GM12891 (cell line): ENCODE measurements around the gene EIF1.
A peak's percentile ranks its signal among the peaks of the same experiment; 100 is the strongest.

Experiments used
- DNase-seq: peaks from one replicate; pipeline ENCODE4 v3.0.0; 2011; ENCODE audit warnings: low spot score; ENCODE audit not compliant: insufficient read length
- FAIRE-seq: peaks from 2 replicates; lab custom pipeline; 2011; peaks lifted over from hg19 to GRCh38; lab: Jason Lieb, UNC
- PAX5 ChIP-seq: IDR thresholded peaks from 2 replicates; pipeline ENCODE4 v1.6.1; 2011; ENCODE audit warnings: low read length, moderate library complexity, mild to moderate bottlenecking; ENCODE audit not compliant: insufficient read depth, severe bottlenecking
- POLR2A ChIP-seq: IDR thresholded peaks from 2 replicates; pipeline ENCODE4 v1.6.1; 2011; ENCODE audit warnings: low read depth, low read length, control low read depth
- POLR2AphosphoS5 ChIP-seq: IDR thresholded peaks from 2 replicates; pipeline ENCODE4 v1.6.1; 2011; ENCODE audit warnings: low read depth, low read length, control low read depth
- POU2F2 ChIP-seq: IDR thresholded peaks from 2 replicates; pipeline ENCODE4 v1.6.1; 2011; ENCODE audit warnings: low read depth, mild to moderate bottlenecking, control low read depth, low read length, moderate library complexity
- SPI1 ChIP-seq: IDR thresholded peaks from 2 replicates; pipeline ENCODE4 v1.6.1; 2011; ENCODE audit warnings: low read depth, low read length, control low read depth
- TAF1 ChIP-seq: IDR thresholded peaks from 2 replicates; pipeline ENCODE4 v1.6.1; 2011; ENCODE audit warnings: low read depth, low read length, control low read depth

The EIF1 gene

DNA sequence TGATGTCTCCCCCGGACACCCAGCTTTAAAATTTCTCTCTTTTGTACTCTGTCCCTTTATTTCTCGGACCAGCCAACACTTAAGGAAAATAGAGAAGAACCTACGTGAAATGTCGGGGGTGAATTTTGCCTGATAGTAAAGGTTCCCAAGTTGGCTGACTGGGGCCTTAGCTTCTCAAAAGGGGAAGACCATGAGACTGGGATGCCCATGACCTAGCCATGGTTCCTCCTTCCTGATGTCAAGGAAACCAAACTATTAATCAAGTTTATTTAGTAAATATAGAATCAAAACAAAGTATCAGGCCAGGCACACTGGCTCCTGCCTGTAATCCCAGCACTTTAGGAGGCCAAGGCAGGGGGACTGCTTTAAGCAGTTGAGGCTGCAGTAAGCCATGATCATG is 2.4 kb upstream of the EIF1 start:
- FAIRE-seq: no peak
- no peak for DNase-seq
- TF ChIP-seq POLR2A (no peak), PAX5 (no peak), TAF1 (no peak), POU2F2 (no peak), POLR2AphosphoS5 (no peak), SPI1 (no peak)

DNA sequence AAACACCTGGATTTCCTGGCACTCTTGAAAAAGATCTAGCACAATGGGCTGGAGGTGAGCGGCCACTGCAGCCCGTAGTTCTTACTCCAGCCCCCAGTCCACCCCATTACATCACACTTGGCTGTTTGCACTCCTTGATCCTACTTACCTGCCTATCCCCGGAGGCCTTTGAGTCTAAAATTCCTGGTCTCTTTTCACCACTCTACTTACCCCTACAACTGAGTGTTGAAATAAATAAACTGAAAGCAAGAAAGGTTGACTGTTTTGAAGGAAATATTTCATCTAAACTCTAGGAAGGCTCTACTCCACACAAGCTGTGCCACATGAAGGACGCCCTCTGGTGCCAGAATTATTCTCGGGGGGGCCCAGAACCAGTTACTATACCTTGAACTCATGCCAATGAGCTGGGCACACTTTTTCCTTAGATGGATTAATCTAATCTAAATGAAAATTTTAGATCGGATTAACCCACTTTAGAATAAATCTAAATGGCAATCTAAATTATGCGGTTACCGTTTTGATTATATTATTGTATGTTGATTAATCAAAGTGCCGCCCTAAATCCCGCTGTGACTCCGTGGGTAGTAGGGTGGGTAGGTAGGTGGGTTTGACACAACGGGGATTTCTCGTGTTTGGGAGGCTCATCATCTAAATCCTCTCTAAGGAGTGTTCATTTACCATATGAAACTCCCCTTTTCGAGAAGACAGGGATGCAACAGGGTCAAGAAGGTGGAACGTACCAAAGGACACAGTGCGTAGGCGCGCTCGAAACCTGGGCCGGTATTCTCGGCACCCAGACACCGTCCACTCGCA is 651 bp upstream of the EIF1 start:
- FAIRE-seq: no peak
- no peak for DNase-seq
- TF ChIP-seq POU2F2 (no peak), TAF1 (0 out of 2 replicates have a peak, but pooled peaks have one; percentile 1)

DNA sequence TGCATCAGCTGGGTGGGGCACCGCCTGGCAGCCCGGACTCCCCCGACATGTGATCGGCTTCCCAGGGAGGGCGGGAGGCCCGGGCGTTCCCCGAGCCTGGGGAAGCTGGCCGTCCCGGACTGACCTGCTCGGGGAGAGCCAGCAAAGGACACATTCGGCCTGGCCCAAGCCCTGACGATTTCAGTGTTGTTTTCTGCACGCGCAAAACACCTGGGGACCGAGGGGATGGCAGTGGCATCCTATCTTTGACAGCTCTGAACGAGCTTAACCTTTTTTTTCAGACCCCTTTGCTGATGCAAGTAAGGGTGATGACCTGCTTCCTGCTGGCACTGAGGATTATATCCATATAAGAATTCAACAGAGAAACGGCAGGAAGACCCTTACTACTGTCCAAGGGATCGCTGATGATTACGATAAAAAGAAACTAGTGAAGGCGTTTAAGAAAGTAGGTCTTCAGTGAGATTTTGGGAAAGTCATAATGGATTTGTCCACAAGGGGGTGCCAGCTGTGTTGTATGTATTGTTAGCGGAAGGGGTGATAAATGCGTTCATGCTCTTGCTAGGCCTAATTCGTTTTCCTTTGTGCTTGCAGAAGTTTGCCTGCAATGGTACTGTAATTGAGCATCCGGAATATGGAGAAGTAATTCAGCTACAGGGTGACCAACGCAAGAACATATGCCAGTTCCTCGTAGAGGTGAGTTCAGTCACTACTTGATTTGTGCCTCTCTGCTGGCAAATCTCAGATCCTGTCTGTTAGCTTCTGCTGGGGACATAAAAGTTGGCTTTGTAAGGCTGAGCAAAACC is 1.0 kb downstream of the EIF1 start:
- DNase-seq (no peak), FAIRE-seq (peak; percentile 13)
- TF ChIP-seq SPI1 (no peak), POU2F2 (no peak), PAX5 (no peak), POLR2A (peak; percentile 79), TAF1 (no peak), POLR2AphosphoS5 (peak; percentile 18)

DNA sequence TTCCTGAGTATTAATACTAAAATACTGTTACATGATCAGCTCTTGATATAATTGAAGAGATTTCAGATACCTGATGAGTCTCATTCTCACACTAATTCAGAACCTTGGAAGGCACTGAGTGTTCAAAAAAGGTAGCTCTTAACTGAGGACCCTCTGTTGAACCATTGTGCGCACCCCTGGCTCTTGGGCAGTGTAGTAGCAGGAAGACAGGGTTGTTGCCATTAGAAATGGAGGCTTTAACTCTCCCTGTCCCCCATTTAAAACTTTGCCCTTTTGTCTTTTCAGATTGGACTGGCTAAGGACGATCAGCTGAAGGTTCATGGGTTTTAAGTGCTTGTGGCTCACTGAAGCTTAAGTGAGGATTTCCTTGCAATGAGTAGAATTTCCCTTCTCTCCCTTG is 1.8 kb downstream of the EIF1 start:
- DNase-seq (no peak), FAIRE-seq (no peak)
- TF ChIP-seq POU2F2: no peak
- TF ChIP-seq TAF1: no peak
- TF ChIP-seq SPI1: no peak
- TF ChIP-seq PAX5: no peak
- TF ChIP-seq POLR2A: no peak
- no peak for TF ChIP-seq POLR2AphosphoS5

DNA sequence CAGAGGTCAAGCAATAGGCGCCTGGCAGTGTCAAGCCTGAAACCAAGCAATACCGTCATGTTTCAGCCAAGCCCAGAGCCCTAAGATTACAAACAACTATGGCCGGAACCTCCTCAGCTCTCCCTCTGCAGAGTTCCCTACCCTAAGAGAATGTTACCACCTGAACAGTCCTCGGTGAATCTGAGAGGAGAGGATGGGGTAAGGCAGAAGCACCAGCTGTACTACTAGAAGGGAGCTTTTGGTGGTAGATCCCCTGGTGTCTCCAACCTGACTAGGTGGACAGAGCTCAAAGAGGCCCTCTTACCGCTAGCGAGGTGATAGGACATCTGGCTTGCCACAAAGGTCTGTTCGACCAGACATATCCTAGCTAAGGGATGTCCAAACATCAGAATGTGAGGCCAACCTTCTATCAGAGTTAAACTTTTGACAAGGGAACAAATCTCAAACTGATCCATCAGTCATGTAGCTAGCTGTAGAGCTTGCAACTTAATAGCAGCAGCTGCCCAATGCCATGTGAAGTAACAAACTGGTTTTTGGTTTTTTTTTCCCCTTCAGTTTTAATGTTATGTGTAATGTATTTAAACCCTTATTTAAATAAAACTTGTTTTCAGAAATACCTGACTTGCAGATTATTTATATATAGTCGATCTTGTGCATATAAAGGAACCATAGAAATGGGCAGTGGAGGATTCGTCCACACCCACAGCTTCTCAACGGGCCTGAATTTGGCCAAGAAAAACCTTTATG is 2.5 kb downstream of the EIF1 start:
- DNase-seq (no peak), FAIRE-seq (no peak)

DNA sequence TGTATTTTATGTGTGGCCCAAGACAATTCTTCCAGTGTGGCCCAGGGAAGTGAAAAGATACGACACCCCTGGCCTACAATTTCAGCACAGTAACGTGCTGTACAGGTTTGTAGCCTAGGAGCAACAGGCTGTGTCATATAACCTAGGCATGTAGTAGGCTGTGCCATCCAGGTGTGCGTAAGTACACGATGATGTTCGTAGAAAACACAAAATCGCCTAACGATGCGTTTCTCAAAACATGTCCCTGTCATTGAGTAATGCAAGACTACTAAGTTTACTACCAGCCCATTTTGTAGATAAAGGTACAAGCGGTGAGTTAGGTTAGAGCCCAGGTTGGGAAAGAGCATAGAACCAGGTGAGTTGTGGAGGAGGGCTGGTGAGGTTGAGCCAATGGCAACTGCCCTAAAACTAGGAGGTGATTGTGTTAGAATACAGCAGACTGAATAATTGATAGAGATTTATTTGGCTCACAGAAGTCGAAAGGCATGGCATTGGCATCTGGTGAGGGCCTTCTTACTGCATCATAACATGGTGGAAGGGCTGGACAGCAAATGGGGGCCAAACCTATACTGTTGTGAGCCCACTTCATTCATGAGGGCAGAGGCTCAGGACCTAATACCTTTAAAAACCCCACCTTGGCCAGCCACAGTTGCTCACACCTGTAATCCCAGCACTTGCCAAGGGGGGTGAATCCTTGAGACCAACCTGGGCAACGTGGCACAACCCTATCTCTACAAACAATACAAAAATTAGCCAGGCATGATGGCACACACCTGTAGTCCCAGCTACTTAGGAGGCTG is 4.2 kb downstream of the EIF1 start:
- no peak for FAIRE-seq
- DNase-seq: no peak
- TF ChIP-seq SPI1: no peak
- TF ChIP-seq TAF1: no peak
- peak; percentile 77 for TF ChIP-seq POLR2AphosphoS5
- TF ChIP-seq PAX5: no peak
- peak; percentile 26; the same call in 1 of the 2 replicates for TF ChIP-seq POLR2A
- TF ChIP-seq POU2F2: peak; percentile 54; the same call in 1 of the 2 replicates

More for the DNA sequence above, 2.5 kb downstream of the EIF1 start:
- no peak for TF ChIP-seq PAX5
- no peak for TF ChIP-seq POU2F2
- no peak for TF ChIP-seq SPI1
- peak; percentile 62; the same call in 1 of the 2 replicates for TF ChIP-seq POLR2A
- peak; percentile 49; the same call in 1 of the 2 replicates for TF ChIP-seq POLR2AphosphoS5

DNA sequence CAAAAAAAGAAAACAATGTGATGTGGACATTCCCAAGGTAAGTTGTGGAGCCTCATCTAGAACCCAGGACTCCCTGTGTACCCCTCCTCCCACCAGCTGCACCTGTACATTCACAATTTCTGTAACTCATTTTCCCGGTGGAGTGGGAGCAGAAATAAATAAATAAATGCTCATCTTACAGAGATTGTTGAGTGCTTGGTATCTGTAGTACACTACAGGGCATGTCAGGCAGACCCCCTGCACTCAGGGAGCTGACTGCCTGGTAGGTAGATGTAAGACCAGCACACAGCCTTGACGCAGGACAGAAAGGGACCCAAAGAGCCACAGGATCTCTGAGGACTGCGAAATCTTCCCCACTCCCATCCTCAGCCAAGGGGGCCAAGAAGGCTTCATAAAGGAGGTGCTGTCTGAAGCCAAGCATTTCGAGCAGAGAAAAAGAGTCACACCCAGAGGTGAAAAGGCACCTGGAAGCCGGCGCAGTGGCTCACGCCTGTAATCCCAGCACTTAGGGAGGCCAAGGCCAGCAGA is 6.5 kb downstream of the EIF1 start:
- FAIRE-seq: no peak
- TF ChIP-seq POU2F2 (no peak), SPI1 (no peak), TAF1 (no peak), POLR2A (no peak), POLR2AphosphoS5 (no peak), PAX5 (no peak)
- no peak for DNase-seq
